ENCODE results near the gene NIPAL3. TPM values are rescaled to one million over a fixed set of nuclear protein-coding genes. Genes with fewer than 3 reads are reported as not detected.

NIPAL3 gene
- total RNA-seq, 1 experiment from 2014 or later = 7.7 TPM

- Histone ChIP-seq H3K9ac (ENCODE audit: extremely low read depth, insufficient read length, low read length) (no peak overlapping the region), H3K14ac (ENCODE audit: insufficient read depth, low read length) (no peak overlapping the region), H4K5ac (ENCODE audit: insufficient read length, low read depth, low read length) (no peak overlapping the region), H4K91ac (ENCODE audit: insufficient read length, low read depth, low read length) (no peak overlapping the region), H3K4ac (ENCODE audit: low read depth, low read length) (no peak overlapping the region), H3K23me2 (ENCODE audit: insufficient read length, low read depth, low read length, poor library complexity, severe bottlenecking) (no peaks in the 10 kb centered on the region), H4K20me1 (ENCODE audit: control insufficient read depth, insufficient read depth, insufficient read length) (no peaks in the 10 kb centered on the region), H4K8ac (replicated peaks; ENCODE audit: insufficient read length, low read depth, low read length) (no peak overlapping the region), H3K4me2 (ENCODE audit: insufficient read depth, insufficient read length, low read length) (no peak overlapping the region), H3K4me1 (ENCODE audit: insufficient read depth, low read length) (0 out of 2 replicates have a peak, but pooled peaks cover 5% of the 10 kb centered on the region), H2BK20ac (ENCODE audit: low read depth, low read length, poor library complexity, severe bottlenecking) (no peak overlapping the region), H3K18ac (ENCODE audit: insufficient read length, low read depth, low read length) (no peak overlapping the region), H2BK5ac (ENCODE audit: insufficient read length, low read length) (no peak overlapping the region), H2BK15ac (ENCODE audit: low read depth, low read length) (no peak overlapping the region), H3K23ac (ENCODE audit: insufficient read length, low read depth, low read length) (no peak overlapping the region), H2AK5ac (ENCODE audit: insufficient read length, low read length) (no peak overlapping the region), H3T11ph (ENCODE audit: low read length) (no peak overlapping the region), H3K27me3 (ENCODE audit: insufficient read depth, low read length) (no peaks in the 10 kb centered on the region), H2BK12ac (ENCODE audit: insufficient read length, low read depth, low read length) (no peak overlapping the region), H3K27ac (ENCODE audit: insufficient read length, low read depth, low read length) (no peak overlapping the region), H3K79me1 (ENCODE audit: insufficient read depth, low read depth, low read length, poor library complexity, severe bottlenecking) (no peaks in the 10 kb centered on the region), H3K56ac (ENCODE audit: insufficient read length, low read depth, low read length) (no peak overlapping the region), H2AFZ (ENCODE audit: low read length) (no peak overlapping the region), H3K9me3 (ENCODE audit: control insufficient read depth, low read depth, low read length) (no peaks in the 10 kb centered on the region), H2BK120ac (ENCODE audit: low read depth, low read length, poor library complexity, severe bottlenecking) (no peak overlapping the region), H3K79me2 (ENCODE audit: insufficient read depth, low read length) (no peaks in the 10 kb centered on the region)
- TF ChIP-seq, protein P1, sequence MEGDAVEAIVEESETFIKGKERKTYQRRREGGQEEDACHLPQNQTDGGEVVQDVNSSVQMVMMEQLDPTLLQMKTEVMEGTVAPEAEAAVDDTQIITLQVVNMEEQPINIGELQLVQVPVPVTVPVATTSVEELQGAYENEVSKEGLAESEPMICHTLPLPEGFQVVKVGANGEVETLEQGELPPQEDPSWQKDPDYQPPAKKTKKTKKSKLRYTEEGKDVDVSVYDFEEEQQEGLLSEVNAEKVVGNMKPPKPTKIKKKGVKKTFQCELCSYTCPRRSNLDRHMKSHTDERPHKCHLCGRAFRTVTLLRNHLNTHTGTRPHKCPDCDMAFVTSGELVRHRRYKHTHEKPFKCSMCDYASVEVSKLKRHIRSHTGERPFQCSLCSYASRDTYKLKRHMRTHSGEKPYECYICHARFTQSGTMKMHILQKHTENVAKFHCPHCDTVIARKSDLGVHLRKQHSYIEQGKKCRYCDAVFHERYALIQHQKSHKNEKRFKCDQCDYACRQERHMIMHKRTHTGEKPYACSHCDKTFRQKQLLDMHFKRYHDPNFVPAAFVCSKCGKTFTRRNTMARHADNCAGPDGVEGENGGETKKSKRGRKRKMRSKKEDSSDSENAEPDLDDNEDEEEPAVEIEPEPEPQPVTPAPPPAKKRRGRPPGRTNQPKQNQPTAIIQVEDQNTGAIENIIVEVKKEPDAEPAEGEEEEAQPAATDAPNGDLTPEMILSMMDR (conservative IDR thresholded peaks at IDR 0.05) = no peak
- Mint-ChIP-seq H3K4me1 (peaks cover 27 to 33% of the 10 kb centered on the region in 2 experiments), H3K36me3 (ENCODE audit: insufficient read depth in 1 of 3, low read depth in 3 of 3) (peaks cover 0 to 22% (median 7%) of the 10 kb centered on the region in 3 experiments; a peak in 4 of 7 replicates), H3K9me3 (no peaks in the 10 kb centered on the region), H3K27ac (no peak overlapping the region), H3K27me3 (ENCODE audit: low read depth) (no peaks in the 10 kb centered on the region), H3K4me3 (no peak overlapping the region)
- no peak for DNase-seq
- no CpG with 5 or more reads among the region's 4 CpGs for WGBS (ENCODE audit: extremely low coverage, insufficient read length, low lambda C conversion rate)
Measured at GRCh38 chr1:24389231-24389678, 26.3 kb upstream of the NIPAL3 start.

Data from H9 (cell line).